HL-60 (cell line): ENCODE results near the gene ASRGL1.
"Not testable (repeated sequence)": the region's sequence is repeated elsewhere in the genome, so short reads cannot be mapped to it uniquely, and the experiment has no call there.

ENCODE experiments used
- DNase-seq, 2 experiments: peaks; one replicate each; pipeline ENCODE4 v3.0.0-alpha.2; 2010 to 2020; ENCODE audit warnings: low read depth in 1 of 2, low spot score in 1 of 2
- H3K27ac ChIP-seq: fragments of 250-450 bp; sonication (Bioruptor Pico); replicated peaks from 2 replicates; pipeline ENCODE4 v1.5.1; 2020; ENCODE audit warnings: mild to moderate bottlenecking, moderate library complexity
- H3K27me3 ChIP-seq: fragments of 250-450 bp; sonication (Bioruptor Pico); 2 replicates; pipeline ENCODE4 v1.5.1; 2021; ENCODE audit warnings: mild to moderate bottlenecking, moderate library complexity; ENCODE audit not compliant: insufficient read depth, poor library complexity, severe bottlenecking
- H3K4me3 ChIP-seq: replicated peaks from 2 replicates; pipeline ENCODE4 v1.5.1; 2011; ENCODE audit warnings: mild to moderate bottlenecking, control low read depth, low read length; ENCODE audit not compliant: insufficient read depth
- GABPA ChIP-seq: IDR thresholded peaks from 2 replicates; pipeline ENCODE4 v1.6.1; 2012; ENCODE audit warnings: low read depth
- POLR2AphosphoS5 ChIP-seq: IDR thresholded peaks from 2 replicates; pipeline ENCODE4 v1.6.1; 2012; ENCODE audit warnings: low read depth
- SPI1 ChIP-seq: IDR thresholded peaks from 2 replicates; pipeline ENCODE4 v1.6.1; 2012; ENCODE audit warnings: low read depth, mild to moderate bottlenecking, borderline replicate concordance
- TF ChIP-seq, protein P1 (sequence below): IDR thresholded peaks from one replicate; pipeline ENCODE4 v1.5.1; 2011; ENCODE audit warnings: low read length, control low read depth, inconsistent platforms; ENCODE audit not compliant: insufficient read depth
- TF ChIP-seq, protein P2 (sequence below): IDR thresholded peaks from 2 replicates; pipeline ENCODE4 v1.6.1; 2012; ENCODE audit warnings: low read depth; ENCODE audit not compliant: insufficient replicate concordance

Gene ASRGL1

DNA sequence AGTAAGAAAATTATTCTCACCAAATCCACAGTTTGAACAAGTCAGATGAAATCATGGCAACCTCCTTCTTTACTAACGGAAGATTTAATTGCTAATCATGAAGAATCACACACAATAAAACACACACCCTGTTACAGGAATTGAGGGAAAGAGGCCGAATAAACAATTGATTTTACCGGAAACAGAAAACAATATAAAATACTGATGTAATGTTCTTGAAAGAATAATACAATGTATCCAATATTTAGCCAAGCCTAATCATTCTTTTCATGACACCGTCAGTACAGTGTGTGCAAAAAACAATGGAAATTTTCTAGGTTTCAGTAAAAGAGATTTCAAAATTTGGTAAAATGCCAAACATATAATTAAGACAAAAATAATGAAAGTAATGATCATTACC lies 23.4 kb downstream of the ASRGL1 start:
- Histone ChIP-seq H3K27me3 (no peaks in the 10 kb centered on the region), H3K27ac (no peak overlapping the region), H3K4me3 (no peak overlapping the region)
- DNase-seq: no peak
- TF ChIP-seq, protein P1, sequence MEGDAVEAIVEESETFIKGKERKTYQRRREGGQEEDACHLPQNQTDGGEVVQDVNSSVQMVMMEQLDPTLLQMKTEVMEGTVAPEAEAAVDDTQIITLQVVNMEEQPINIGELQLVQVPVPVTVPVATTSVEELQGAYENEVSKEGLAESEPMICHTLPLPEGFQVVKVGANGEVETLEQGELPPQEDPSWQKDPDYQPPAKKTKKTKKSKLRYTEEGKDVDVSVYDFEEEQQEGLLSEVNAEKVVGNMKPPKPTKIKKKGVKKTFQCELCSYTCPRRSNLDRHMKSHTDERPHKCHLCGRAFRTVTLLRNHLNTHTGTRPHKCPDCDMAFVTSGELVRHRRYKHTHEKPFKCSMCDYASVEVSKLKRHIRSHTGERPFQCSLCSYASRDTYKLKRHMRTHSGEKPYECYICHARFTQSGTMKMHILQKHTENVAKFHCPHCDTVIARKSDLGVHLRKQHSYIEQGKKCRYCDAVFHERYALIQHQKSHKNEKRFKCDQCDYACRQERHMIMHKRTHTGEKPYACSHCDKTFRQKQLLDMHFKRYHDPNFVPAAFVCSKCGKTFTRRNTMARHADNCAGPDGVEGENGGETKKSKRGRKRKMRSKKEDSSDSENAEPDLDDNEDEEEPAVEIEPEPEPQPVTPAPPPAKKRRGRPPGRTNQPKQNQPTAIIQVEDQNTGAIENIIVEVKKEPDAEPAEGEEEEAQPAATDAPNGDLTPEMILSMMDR: no peak
- TF ChIP-seq POLR2AphosphoS5 (no peak), SPI1 (no peak), GABPA (no peak)
- TF ChIP-seq, protein P2, sequence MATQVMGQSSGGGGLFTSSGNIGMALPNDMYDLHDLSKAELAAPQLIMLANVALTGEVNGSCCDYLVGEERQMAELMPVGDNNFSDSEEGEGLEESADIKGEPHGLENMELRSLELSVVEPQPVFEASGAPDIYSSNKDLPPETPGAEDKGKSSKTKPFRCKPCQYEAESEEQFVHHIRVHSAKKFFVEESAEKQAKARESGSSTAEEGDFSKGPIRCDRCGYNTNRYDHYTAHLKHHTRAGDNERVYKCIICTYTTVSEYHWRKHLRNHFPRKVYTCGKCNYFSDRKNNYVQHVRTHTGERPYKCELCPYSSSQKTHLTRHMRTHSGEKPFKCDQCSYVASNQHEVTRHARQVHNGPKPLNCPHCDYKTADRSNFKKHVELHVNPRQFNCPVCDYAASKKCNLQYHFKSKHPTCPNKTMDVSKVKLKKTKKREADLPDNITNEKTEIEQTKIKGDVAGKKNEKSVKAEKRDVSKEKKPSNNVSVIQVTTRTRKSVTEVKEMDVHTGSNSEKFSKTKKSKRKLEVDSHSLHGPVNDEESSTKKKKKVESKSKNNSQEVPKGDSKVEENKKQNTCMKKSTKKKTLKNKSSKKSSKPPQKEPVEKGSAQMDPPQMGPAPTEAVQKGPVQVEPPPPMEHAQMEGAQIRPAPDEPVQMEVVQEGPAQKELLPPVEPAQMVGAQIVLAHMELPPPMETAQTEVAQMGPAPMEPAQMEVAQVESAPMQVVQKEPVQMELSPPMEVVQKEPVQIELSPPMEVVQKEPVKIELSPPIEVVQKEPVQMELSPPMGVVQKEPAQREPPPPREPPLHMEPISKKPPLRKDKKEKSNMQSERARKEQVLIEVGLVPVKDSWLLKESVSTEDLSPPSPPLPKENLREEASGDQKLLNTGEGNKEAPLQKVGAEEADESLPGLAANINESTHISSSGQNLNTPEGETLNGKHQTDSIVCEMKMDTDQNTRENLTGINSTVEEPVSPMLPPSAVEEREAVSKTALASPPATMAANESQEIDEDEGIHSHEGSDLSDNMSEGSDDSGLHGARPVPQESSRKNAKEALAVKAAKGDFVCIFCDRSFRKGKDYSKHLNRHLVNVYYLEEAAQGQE: no peak

DNA sequence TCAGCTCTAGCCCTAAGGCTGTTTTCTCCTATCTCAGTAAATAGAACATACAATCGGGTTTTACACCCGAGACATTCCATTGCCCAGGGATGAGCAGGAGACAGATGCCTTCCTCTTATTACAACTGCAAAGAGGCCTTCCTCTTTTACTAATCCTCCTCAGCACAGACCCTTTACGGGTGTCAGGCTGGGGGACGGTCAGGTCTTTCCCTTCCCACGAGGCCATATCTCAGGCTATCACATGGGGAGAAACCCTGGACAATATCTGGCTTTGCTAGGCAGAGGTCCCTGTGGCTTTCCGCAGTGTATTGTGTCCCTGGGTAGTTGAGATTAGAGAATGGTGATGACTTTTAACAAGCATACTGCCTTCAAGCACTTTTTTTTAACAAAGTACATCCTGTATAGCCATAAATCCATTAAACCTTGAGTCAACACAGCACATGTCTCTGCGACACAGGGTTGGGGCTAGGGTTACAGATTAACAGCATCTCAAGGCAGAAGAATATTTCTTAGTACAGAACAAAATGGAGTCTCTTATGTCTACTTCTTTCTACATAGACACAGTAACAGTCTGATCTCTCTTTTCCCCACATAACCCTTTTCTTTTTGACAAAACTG lies 31.7 kb downstream of the ASRGL1 start:
- peak; percentile 86 for TF ChIP-seq SPI1
- DNase-seq: peak in 1 of 2 experiments; percentile 35
- H3K4me3 ChIP-seq, H3K27me3 ChIP-seq: not testable (repeated sequence)
- H3K27ac ChIP-seq: peak overlapping the region; percentile 41; the same call in 1 of the 2 replicates

DNA sequence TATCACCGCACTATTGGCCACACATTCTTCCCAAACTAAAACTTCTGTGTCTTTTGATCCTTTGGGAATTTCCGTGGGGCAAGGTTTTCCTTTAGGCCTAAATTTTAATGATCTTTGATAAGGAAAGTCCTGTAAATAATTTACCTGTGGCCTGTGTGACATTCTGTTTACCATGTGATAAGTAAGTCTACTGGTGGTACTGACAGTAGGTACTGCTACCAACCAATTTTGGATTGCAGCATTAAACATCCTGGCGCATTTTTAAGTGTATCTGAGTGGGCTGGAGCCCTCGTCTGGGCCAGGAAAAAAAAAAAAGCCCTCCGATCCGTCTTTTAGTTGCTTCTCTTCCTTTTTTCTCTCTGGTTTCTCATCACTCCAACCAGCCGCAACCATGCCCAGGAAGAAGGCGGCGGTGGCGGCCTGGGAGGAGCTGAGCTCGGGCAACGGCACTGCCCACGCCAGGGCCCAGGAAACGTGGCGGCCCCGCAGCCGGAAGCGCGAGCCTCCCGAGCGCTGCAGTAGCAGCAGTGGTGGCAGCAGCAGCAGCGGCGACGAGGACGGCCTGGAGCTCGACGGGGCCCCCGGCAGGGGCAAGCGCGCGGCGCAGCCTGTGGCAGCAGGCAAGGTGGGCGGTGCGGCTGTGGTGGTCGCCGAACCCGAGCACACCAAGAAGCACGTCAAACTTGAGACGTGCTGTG lies 33.6 kb downstream of the ASRGL1 start:
- Histone ChIP-seq H3K27me3 (no peaks in the 10 kb centered on the region), H3K4me3 (no peak overlapping the region), H3K27ac (peak overlapping the region; percentile 78)
- DNase-seq: peak; percentile 41 to 88
- TF ChIP-seq POLR2AphosphoS5 (peak; percentile 83), SPI1 (peak; percentile 60; the same call in 1 of the 2 replicates)
- TF ChIP-seq, protein P2: no peak

DNA sequence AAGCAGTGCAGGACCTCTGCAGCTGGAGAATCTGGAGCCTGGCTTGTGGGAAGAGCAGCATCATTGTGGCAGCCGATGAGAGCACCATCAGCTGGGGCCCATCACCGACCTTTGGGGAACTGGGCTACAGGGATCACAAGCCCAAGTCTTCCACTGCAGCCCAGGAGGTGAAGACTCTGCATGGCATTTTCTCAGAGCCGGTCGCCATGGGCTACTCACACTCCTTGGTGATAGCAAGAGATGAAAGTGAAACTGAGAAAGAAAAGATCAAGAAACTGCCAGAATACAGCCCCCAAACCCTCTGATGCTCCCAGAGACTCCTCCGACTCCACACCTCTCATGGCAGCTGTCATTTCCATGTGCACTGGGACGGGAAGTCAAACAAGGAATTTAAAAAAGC lies 35.6 kb downstream of the ASRGL1 start:
- no peak for DNase-seq
- H3K4me3 ChIP-seq: no peak overlapping the region
- no peak overlapping the region for H3K27ac ChIP-seq
- TF ChIP-seq, protein P1: no peak
- TF ChIP-seq SPI1 (no peak), GABPA (no peak), POLR2AphosphoS5 (no peak)
- TF ChIP-seq, protein P2: no peak
- no peaks in the 10 kb centered on the region for H3K27me3 ChIP-seq
